Measurements from ENCODE around the gene TMSB4Y. TPM values are rescaled to one million over a fixed set of nuclear protein-coding genes. Genes with fewer than 3 reads are reported as not detected.

Gene TMSB4Y
- total and polyA plus RNA-seq, 4 donors = 0.38 to 0.79 TPM; not detected in 2

GRCh38 chrY:13754661-13755060, 51.0 kb downstream of the TMSB4Y start:
- no peak overlapping the region for H3K9ac ChIP-seq (ENCODE audit: low read depth in 1 of 2, low read length in 2 of 2)
- H3K27ac ChIP-seq (ENCODE audit: low read depth in 1 of 2, low read length in 2 of 2) = no peak overlapping the region
- 91% methylated on average over 1 of the region's 1 CpG for WGBS
- no peak for TF ChIP-seq TAF1 (conservative IDR thresholded peaks at IDR 0.05)
- TF ChIP-seq FOXA2 (IDR thresholded peaks at IDR 0.05) = no peak
- TF ChIP-seq, protein P1, sequence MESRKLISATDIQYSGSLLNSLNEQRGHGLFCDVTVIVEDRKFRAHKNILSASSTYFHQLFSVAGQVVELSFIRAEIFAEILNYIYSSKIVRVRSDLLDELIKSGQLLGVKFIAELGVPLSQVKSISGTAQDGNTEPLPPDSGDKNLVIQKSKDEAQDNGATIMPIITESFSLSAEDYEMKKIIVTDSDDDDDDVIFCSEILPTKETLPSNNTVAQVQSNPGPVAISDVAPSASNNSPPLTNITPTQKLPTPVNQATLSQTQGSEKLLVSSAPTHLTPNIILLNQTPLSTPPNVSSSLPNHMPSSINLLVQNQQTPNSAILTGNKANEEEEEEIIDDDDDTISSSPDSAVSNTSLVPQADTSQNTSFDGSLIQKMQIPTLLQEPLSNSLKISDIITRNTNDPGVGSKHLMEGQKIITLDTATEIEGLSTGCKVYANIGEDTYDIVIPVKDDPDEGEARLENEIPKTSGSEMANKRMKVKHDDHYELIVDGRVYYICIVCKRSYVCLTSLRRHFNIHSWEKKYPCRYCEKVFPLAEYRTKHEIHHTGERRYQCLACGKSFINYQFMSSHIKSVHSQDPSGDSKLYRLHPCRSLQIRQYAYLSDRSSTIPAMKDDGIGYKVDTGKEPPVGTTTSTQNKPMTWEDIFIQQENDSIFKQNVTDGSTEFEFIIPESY (IDR thresholded peaks at IDR 0.05) = no peak
- no peak for TF ChIP-seq HNF4G (IDR thresholded peaks at IDR 0.05)
- no peak for TF ChIP-seq REST (IDR thresholded peaks at IDR 0.05)
- TF ChIP-seq ATF3 (IDR thresholded peaks at IDR 0.05) = no peak
- TF ChIP-seq HNF4A (conservative IDR thresholded peaks at IDR 0.05) = no peak
- TF ChIP-seq, protein P2, sequence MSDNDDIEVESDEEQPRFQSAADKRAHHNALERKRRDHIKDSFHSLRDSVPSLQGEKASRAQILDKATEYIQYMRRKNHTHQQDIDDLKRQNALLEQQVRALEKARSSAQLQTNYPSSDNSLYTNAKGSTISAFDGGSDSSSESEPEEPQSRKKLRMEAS (IDR thresholded peaks at IDR 0.05) = no peak
- no peak for TF ChIP-seq RAD21 (IDR thresholded peaks at IDR 0.05)
- no peak for TF ChIP-seq EGR1 (IDR thresholded peaks at IDR 0.05; ENCODE audit: low read depth in 2 of 2)
- TF ChIP-seq JUND (IDR thresholded peaks at IDR 0.05) = no peak
- TF ChIP-seq FOXA1 (IDR thresholded peaks at IDR 0.05) = no peak
- no peak for TF ChIP-seq YY1 (IDR thresholded peaks at IDR 0.05)
- TF ChIP-seq, protein P3, sequence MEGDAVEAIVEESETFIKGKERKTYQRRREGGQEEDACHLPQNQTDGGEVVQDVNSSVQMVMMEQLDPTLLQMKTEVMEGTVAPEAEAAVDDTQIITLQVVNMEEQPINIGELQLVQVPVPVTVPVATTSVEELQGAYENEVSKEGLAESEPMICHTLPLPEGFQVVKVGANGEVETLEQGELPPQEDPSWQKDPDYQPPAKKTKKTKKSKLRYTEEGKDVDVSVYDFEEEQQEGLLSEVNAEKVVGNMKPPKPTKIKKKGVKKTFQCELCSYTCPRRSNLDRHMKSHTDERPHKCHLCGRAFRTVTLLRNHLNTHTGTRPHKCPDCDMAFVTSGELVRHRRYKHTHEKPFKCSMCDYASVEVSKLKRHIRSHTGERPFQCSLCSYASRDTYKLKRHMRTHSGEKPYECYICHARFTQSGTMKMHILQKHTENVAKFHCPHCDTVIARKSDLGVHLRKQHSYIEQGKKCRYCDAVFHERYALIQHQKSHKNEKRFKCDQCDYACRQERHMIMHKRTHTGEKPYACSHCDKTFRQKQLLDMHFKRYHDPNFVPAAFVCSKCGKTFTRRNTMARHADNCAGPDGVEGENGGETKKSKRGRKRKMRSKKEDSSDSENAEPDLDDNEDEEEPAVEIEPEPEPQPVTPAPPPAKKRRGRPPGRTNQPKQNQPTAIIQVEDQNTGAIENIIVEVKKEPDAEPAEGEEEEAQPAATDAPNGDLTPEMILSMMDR (IDR thresholded peaks at IDR 0.05; ENCODE audit: low read depth, low read length, missing input control) = no peak
- no peak for TF ChIP-seq RXRA (IDR thresholded peaks at IDR 0.05)
- TF ChIP-seq SP1 (IDR thresholded peaks at IDR 0.05) = no peak
- no peaks in the 10 kb centered on the region for H3K9me3 ChIP-seq (ENCODE audit: control insufficient read depth in 4 of 4, low read length in 3 of 4)
- no peaks in the 10 kb centered on the region for H3K36me3 ChIP-seq (ENCODE audit: control insufficient read depth in 4 of 4, insufficient read depth in 3 of 4, low read depth in 1 of 4, low read length in 3 of 4)
- no peak for DNase-seq (ENCODE audit: low spot score)
- no peak overlapping the region for H3K4me3 ChIP-seq (ENCODE audit: low read depth in 1 of 3, low read length in 3 of 3)
- peaks cover 0 to 10% (median 0%) of the 10 kb centered on the region in 4 donors for H3K4me1 ChIP-seq (ENCODE audit: control insufficient read depth in 4 of 4, insufficient read depth in 4 of 4, low read length in 3 of 4)
- no peaks in the 10 kb centered on the region for H3K27me3 ChIP-seq (ENCODE audit: control insufficient read depth in 4 of 4, insufficient read depth in 4 of 4, low read length in 3 of 4)

Other genes starting within 250 kb of the TMSB4Y start
- gene UTY, start 223.9 kb upstream of the TMSB4Y start, total RNA-seq = 10 to 100 TPM in 1 of 2 donors, not detected in 1; 24.3 TPM
- 1 to 10 TPM in 1 of 2 donors, not detected in 1; 2.2 TPM for gene UTY, start 223.9 kb upstream of the TMSB4Y start, polyA plus RNA-seq

All from liver (tissue), 9 donors.